Right atrium auricular region (tissue), 2 donors: ENCODE data around the gene TBKBP1. TPM values are rescaled to one million over a fixed set of nuclear protein-coding genes. Genes with fewer than 3 reads are reported as not detected.

Experiments used
- DNase-seq: peaks from one replicate; pipeline ENCODE4 v3.0.0-alpha.2; 2019; ENCODE audit warnings: low spot score
- H3K27ac ChIP-seq, 2 donors: fragments of 200-600 bp; sonication (generic); 1 replicate in 1 of 2; 2 replicates in 1 of 2; pipeline ENCODE4 v1.5.1; 2016 to 2019
- H3K27me3 ChIP-seq, 2 donors: fragments of 200-600 bp; sonication (generic); one replicate each; pipeline versions ENCODE4 v1.5.1 to v1.6.0; 2017 to 2019
- H3K36me3 ChIP-seq: fragments of 200-600 bp; sonication (generic); one replicate; pipeline ENCODE4 v1.5.1; 2016
- H3K4me1 ChIP-seq, 2 donors: fragments of 200-600 bp; sonication (generic); one replicate each; pipeline versions ENCODE4 v1.5.1 to v1.6.0; 2017 to 2019
- H3K4me3 ChIP-seq, 2 donors: fragments of 200-600 bp; sonication (generic); 1 replicate in 1 of 2; 2 replicates in 1 of 2; pipeline ENCODE4 v1.5.1; 2017 to 2019; ENCODE audit warnings: mild to moderate bottlenecking in 1 of 2, moderate library complexity in 1 of 2
- H3K9me3 ChIP-seq, 2 donors: fragments of 200-600 bp; sonication (generic); one replicate each; pipeline ENCODE4 v1.5.1; 2019
- CTCF ChIP-seq, 2 donors: fragments of 200-600 bp; sonication (generic); IDR thresholded peaks; one replicate each; pipeline ENCODE4 v1.5.1; 2019; ENCODE audit warnings: antibody characterized with exemption in 2 of 2
- total RNA-seq, 2 donors: library from RNA; depleted of rRNA; stranded (reverse); fragments of >200 nt; gene quantifications; one replicate each; pipeline ENCODE4 v1.1.0, GENCODE V29; 2016

TBKBP1 gene
- total RNA-seq, 2 donors from 2014 or later = 10.9 to 13.7 TPM

GRCh38 chr17:47686664-47687327 lies 7.2 kb upstream of the TBKBP1 start:
- Histone ChIP-seq H3K9me3 (no peaks in the 10 kb centered on the region), H3K36me3 (peaks cover 10% of the 10 kb centered on the region), H3K4me1 (no peaks in the 10 kb centered on the region), H3K4me3 (no peak overlapping the region), H3K27ac (no peak overlapping the region), H3K27me3 (no peaks in the 10 kb centered on the region)
- DNase-seq = no peak
- TF ChIP-seq CTCF (IDR thresholded peaks at IDR 0.05) = no peak

- H3K36me3 ChIP-seq = peaks cover 4% of the 10 kb centered on the region
- no peak for TF ChIP-seq CTCF (IDR thresholded peaks at IDR 0.05)
- H3K9me3 ChIP-seq = no peaks in the 10 kb centered on the region
- no peak for DNase-seq
- H3K4me1 ChIP-seq = no peaks in the 10 kb centered on the region
- H3K27ac ChIP-seq = no peak overlapping the region
- no peaks in the 10 kb centered on the region for H3K27me3 ChIP-seq
- H3K4me3 ChIP-seq = no peak overlapping the region
These were observed 6.7 kb upstream of the TBKBP1 start for GRCh38 chr17:47687328-47687690.

- H3K4me3 ChIP-seq = no peak overlapping the region
- peaks cover under 1% of the 10 kb centered on the region for H3K36me3 ChIP-seq
- peaks cover 0 to 3% of the 10 kb centered on the region in 2 donors for H3K4me1 ChIP-seq
- H3K9me3 ChIP-seq = no peaks in the 10 kb centered on the region
- H3K27ac ChIP-seq = no peak overlapping the region
- DNase-seq = no peak
- H3K27me3 ChIP-seq = no peaks in the 10 kb centered on the region
- no peak for TF ChIP-seq CTCF (IDR thresholded peaks at IDR 0.05)
These were observed 6.2 kb upstream of the TBKBP1 start for GRCh38 chr17:47687748-47688147.

DNA sequence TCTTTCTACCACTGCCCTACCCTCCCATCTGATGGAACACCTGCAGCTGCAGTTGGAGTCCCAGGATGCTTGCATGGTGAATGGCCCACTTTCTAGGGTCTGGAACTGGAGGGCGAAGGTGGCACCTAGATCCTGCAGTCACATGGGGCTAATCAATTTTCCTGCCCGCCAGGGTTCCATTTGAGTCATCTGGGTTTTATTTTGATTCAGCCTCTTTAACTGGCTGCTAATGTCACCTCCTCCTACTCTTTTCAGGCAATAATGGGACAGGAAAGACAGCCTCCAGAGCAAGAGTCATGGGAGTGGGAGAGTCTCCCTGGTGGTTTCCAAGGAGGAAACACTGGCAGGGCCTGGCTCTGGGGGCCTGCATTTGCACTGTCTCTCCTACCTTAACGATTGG lies 3.8 kb upstream of the TBKBP1 start:
- Histone ChIP-seq H3K9me3 (no peaks in the 10 kb centered on the region), H3K27me3 (no peaks in the 10 kb centered on the region), H3K27ac (no peak overlapping the region), H3K4me3 (no peak overlapping the region), H3K36me3 (no peaks in the 10 kb centered on the region), H3K4me1 (peaks cover 0 to 14% of the 10 kb centered on the region in 2 donors)
- DNase-seq = no peak
- no peak for TF ChIP-seq CTCF (IDR thresholded peaks at IDR 0.05)

DNA sequence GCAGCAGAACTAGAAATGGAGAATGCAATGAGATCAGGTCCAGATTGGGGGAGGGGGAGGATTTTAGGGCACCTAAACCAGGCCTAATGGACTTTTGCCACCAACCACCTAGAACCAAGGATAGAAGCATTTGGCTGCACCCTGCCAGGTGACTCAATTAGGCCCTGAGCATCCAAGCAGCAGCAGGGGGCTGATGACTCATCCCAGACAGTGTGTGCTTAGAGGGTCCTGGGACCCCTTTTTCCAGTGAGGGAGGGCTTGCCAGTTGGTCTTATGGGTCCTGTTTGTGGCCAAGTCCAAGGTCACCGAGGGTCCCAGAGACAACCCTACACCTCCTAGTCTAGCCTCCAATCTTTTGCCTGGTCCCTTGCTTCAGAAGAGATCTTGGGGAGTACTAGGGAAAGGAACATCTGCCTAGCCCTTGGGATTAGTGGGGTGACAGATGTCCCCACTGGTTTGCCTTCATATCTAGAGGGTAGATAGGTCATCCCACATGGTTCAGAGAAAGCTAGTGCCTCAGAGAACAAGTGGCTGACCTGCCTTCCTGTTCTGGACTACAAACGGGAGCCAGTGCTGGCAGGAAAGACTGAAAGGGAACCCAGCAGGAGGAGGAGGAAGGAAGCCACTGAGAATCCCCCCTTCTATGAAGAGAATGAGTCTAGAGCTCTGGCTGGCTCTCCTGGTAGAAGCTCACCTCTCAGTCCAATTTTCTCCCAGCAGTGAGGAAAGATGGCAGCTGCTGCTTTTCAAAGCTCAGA lies 1.6 kb upstream of the TBKBP1 start:
- no peak for DNase-seq
- Histone ChIP-seq H3K9me3 (no peaks in the 10 kb centered on the region), H3K4me3 (no peak overlapping the region), H3K36me3 (no peaks in the 10 kb centered on the region), H3K27me3 (no peaks in the 10 kb centered on the region), H3K4me1 (peaks cover 0 to 33% of the 10 kb centered on the region in 2 donors), H3K27ac (no peak overlapping the region)
- TF ChIP-seq CTCF (IDR thresholded peaks at IDR 0.05) = no peak
